B cell (primary cell): ENCODE data around the gene NECAB2.

Experiments used
- CTCF ChIP-seq: fragments of 200-600 bp; IDR thresholded peaks from one replicate; pipeline ENCODE4 v1.8.0; 2022; ENCODE audit warnings: antibody characterized with exemption, mild to moderate bottlenecking
- EZH2 ChIP-seq: IDR thresholded peaks from 2 replicates; pipeline ENCODE4 v1.6.1; 2012; ENCODE audit warnings: borderline replicate concordance, low read depth, mild to moderate bottlenecking, moderate library complexity, low read length; ENCODE audit not compliant: insufficient read depth, poor library complexity, severe bottlenecking

GRCh38 chr16:84000989-84001642 is 33.1 kb downstream of the NECAB2 start:
- TF ChIP-seq CTCF (no peak), EZH2 (no peak)
